H1 (cell line): ENCODE results near the gene RBFOX1. TPM values are rescaled to one million over a fixed set of nuclear protein-coding genes. Genes with fewer than 3 reads are reported as not detected.

ENCODE experiments used
- CTCF ChIA-PET: fragments of 300-600 bp; sonication (Branson Sonifier 250); formaldehyde crosslinking; loops from one replicate; lab custom pipeline; 2021; ENCODE audit not compliant: partially characterized antibody; lab: Charles Lee
- POLR2A ChIA-PET: fragments of 300-600 bp; sonication (Branson Sonifier 250); formaldehyde crosslinking; loops from one replicate; lab custom pipeline; 2021; ENCODE audit warnings: inconsistent platforms; ENCODE audit not compliant: partially characterized antibody; lab: Charles Lee
- DNase-seq, 2 experiments: peaks; one replicate each; pipeline versions ENCODE4 v3.0.0 to v3.0.0-alpha.2; 2010 to 2022; ENCODE audit warnings: low spot score in 2 of 2, low read depth in 1 of 2, mixed read lengths in 1 of 2
- FAIRE-seq: peaks from 2 replicates; lab custom pipeline; 2011; peaks lifted over from hg19 to GRCh38; lab: Jason Lieb, UNC
- H2AFZ ChIP-seq: 2 replicates; pipeline ENCODE4 v1.8.1; 2012; ENCODE audit warnings: low read length, inconsistent platforms
- H2AK5ac ChIP-seq: 2 replicates; pipeline ENCODE4 v1.6.1; 2013; ENCODE audit warnings: low read depth, low read length
- H2BK120ac ChIP-seq: replicated peaks from 2 replicates; pipeline ENCODE3; 2013; ENCODE audit warnings: low read depth, low read length, inconsistent platforms
- H2BK12ac ChIP-seq: 2 replicates; pipeline ENCODE4 v1.6.1; 2013; ENCODE audit warnings: low read depth, low read length
- H2BK15ac ChIP-seq: 2 replicates; pipeline ENCODE4 v1.6.1; 2013; ENCODE audit warnings: low read length
- H2BK20ac ChIP-seq: 2 replicates; pipeline ENCODE4 v1.6.1; 2013; ENCODE audit warnings: low read length
- H2BK5ac ChIP-seq: 2 replicates; pipeline ENCODE4 v1.6.1; 2013; ENCODE audit warnings: low read depth, low read length
- H3K14ac ChIP-seq: 2 replicates; pipeline ENCODE4 v1.6.1; 2013; ENCODE audit warnings: inconsistent platforms; ENCODE audit not compliant: insufficient read length
- H3K18ac ChIP-seq: 2 replicates; pipeline ENCODE4 v1.6.1; 2013; ENCODE audit warnings: low read length; ENCODE audit errors: extremely low read depth
- H3K23ac ChIP-seq: 2 replicates; pipeline ENCODE4 v1.6.1; 2013; ENCODE audit warnings: inconsistent platforms; ENCODE audit not compliant: insufficient read length
- H3K23me2 ChIP-seq: 2 replicates; pipeline ENCODE4 v1.6.1; 2013; ENCODE audit warnings: low read depth, low read length
- H3K27ac ChIP-seq: 2 replicates; pipeline ENCODE4 v1.6.1; 2011; ENCODE audit warnings: low read depth, low read length, inconsistent platforms
- H3K27me3 ChIP-seq, 4 experiments: replicated peaks in 1 of 4; 1 replicate in 1 of 4; 2 replicates in 3 of 4; pipeline versions ENCODE4 v1.6.1 to v1.8.1; 2011 to 2013; ENCODE audit warnings: low read length in 3 of 4, mild to moderate bottlenecking in 3 of 4, inconsistent platforms in 2 of 4, mixed read lengths in 2 of 4, moderate library complexity in 1 of 4; ENCODE audit not compliant: control insufficient read depth in 3 of 4, insufficient read depth in 3 of 4; ENCODE audit errors: extremely low read depth in 1 of 4
- H3K36me3 ChIP-seq, 4 experiments: 2 replicates each; pipeline versions ENCODE4 v1.6.1 to v1.8.1; 2011 to 2013; ENCODE audit warnings: mild to moderate bottlenecking in 4 of 4, low read length in 3 of 4, moderate library complexity in 2 of 4, control low read depth in 1 of 4, inconsistent platforms in 1 of 4; ENCODE audit not compliant: insufficient read depth in 4 of 4, control insufficient read depth in 2 of 4
- H3K4ac ChIP-seq: replicated peaks from 2 replicates; pipeline ENCODE3; 2013; ENCODE audit warnings: low read length, low read depth, mixed read lengths, inconsistent platforms; ENCODE audit not compliant: insufficient read length
- H3K4me1 ChIP-seq, 4 experiments: replicated peaks in 1 of 4; 1 replicate in 1 of 4; 2 replicates in 3 of 4; pipeline versions ENCODE4 v1.6.1 to v1.8.1; 2011 to 2013; ENCODE audit warnings: low read length in 3 of 4, inconsistent platforms in 2 of 4, mixed read lengths in 1 of 4; ENCODE audit not compliant: insufficient read depth in 4 of 4, control insufficient read depth in 3 of 4
- H3K4me2 ChIP-seq, 2 experiments: 2 replicates each; pipeline versions ENCODE4 v1.6.1 to v1.8.1; 2011 to 2013; ENCODE audit warnings: low read depth in 2 of 2, low read length in 2 of 2, control low read depth in 1 of 2, inconsistent platforms in 1 of 2, mild to moderate bottlenecking in 1 of 2; ENCODE audit not compliant: insufficient read depth in 1 of 2
- H3K4me3 ChIP-seq, 4 experiments: fragments of 200-600, 300-600 bp in 1 of 4; sonication (generic), shearing (Covaris generic), sonication (Bioruptor Twin) in 1 of 4; 2 replicates each; pipeline versions ENCODE4 v1.5.1 to v1.8.1; 2011 to 2016; ENCODE audit warnings: low read length in 4 of 4, low read depth in 3 of 4, control low read depth in 2 of 4, inconsistent platforms in 2 of 4, mild to moderate bottlenecking in 2 of 4, mixed read lengths in 1 of 4, moderate library complexity in 1 of 4; ENCODE audit not compliant: insufficient read depth in 2 of 4; ENCODE audit errors: extremely low read depth in 1 of 4
- H3K56ac ChIP-seq: replicated peaks from 2 replicates; pipeline ENCODE3; 2013; ENCODE audit warnings: low read depth, mild to moderate bottlenecking, mixed read lengths, low read length, inconsistent platforms; ENCODE audit not compliant: insufficient read length
- H3K79me1 ChIP-seq: 2 replicates; pipeline ENCODE4 v1.6.1; 2013; ENCODE audit warnings: low read depth, low read length, control low read depth
- H3K79me2 ChIP-seq, 2 experiments: 2 replicates each; pipeline versions ENCODE4 v1.6.1 to v1.8.1; 2012 to 2013; ENCODE audit warnings: low read length in 2 of 2, mild to moderate bottlenecking in 2 of 2, inconsistent platforms in 1 of 2; ENCODE audit not compliant: insufficient read depth in 2 of 2, control insufficient read depth in 1 of 2
- H3K9ac ChIP-seq, 4 experiments: replicated peaks in 1 of 4; 1 replicate in 1 of 4; 2 replicates in 3 of 4; pipeline versions ENCODE4 v1.6.1 to v1.8.1; 2011 to 2013; ENCODE audit warnings: low read depth in 3 of 4, low read length in 3 of 4, control low read depth in 2 of 4, mild to moderate bottlenecking in 2 of 4, moderate library complexity in 2 of 4, inconsistent platforms in 1 of 4; ENCODE audit errors: extremely low read depth in 1 of 4
- H3K9me3 ChIP-seq, 2 experiments: 2 replicates each; pipeline versions ENCODE4 v1.6.1 to v1.8.1; 2012 to 2013; ENCODE audit warnings: mild to moderate bottlenecking in 2 of 2, moderate library complexity in 2 of 2, control low read depth in 1 of 2, inconsistent platforms in 1 of 2, low read depth in 1 of 2, low read length in 1 of 2, mixed read lengths in 1 of 2; ENCODE audit not compliant: insufficient read depth in 2 of 2
- H4K20me1 ChIP-seq, 2 experiments: replicated peaks in 1 of 2; 2 replicates each; pipeline versions ENCODE3 to v1.8.1; 2011 to 2013; ENCODE audit warnings: inconsistent platforms in 2 of 2, low read length in 2 of 2, mild to moderate bottlenecking in 1 of 2; ENCODE audit not compliant: insufficient read depth in 2 of 2, control insufficient read depth in 1 of 2
- H4K5ac ChIP-seq: 2 replicates; pipeline ENCODE4 v1.6.1; 2013; ENCODE audit warnings: low read length, low read depth, mixed read lengths, inconsistent platforms; ENCODE audit not compliant: insufficient read length
- H4K8ac ChIP-seq: 2 replicates; pipeline ENCODE4 v1.8.0; 2013; ENCODE audit warnings: mild to moderate bottlenecking, moderate library complexity, low read length, inconsistent platforms; ENCODE audit not compliant: insufficient read depth; ENCODE audit errors: extremely low read depth
- H4K91ac ChIP-seq: replicated peaks from 2 replicates; pipeline ENCODE3; 2013; ENCODE audit warnings: low read length, mixed read lengths, inconsistent platforms; ENCODE audit not compliant: insufficient read length
- CEBPB ChIP-seq: IDR thresholded peaks from 2 replicates; pipeline ENCODE4 v1.6.1; 2012; ENCODE audit warnings: low read depth, low read length
- EP300 ChIP-seq, 2 experiments: IDR thresholded peaks; 1 replicate in 1 of 2; 2 replicates in 1 of 2; pipeline ENCODE4 v1.6.1; 2011 to 2012; ENCODE audit warnings: low read depth in 2 of 2, low read length in 2 of 2, mild to moderate bottlenecking in 2 of 2, borderline replicate concordance in 1 of 2, inconsistent platforms in 1 of 2, moderate library complexity in 1 of 2
- WGBS, 2 experiments: shearing (Covaris generic) in 1 of 2; methylation state at CpG; one replicate each; pipeline versions ENCODE4 v1.1.6 to v1.1.7; 2013 to 2015; ENCODE audit warnings: low lambda C conversion rate in 2 of 2, mixed read lengths in 2 of 2, inconsistent platforms in 1 of 2, low coverage in 1 of 2, missing lambda C conversion rate in 1 of 2; ENCODE audit not compliant: insufficient replicate concordance in 2 of 2, insufficient coverage in 1 of 2, insufficient read length in 1 of 2; ENCODE audit errors: extremely low coverage in 1 of 2, missing lambda C conversion rate in 1 of 2; 5-methylcytosine and 5-hydroxymethylcytosine counted together
- polyA plus RNA-seq, 7 experiments: library from polyadenylated mRNA; depleted of rRNA in 3 of 7; stranded (reverse) in 5 of 7; unstranded in 2 of 7; fragments of >200 nt in 5 of 7; fragments of 200-250 nt in 2 of 7; gene quantifications; 1 replicate in 5 of 7; 2 replicates in 1 of 7; 4 replicates in 1 of 7; pipeline versions ENCODE4 v1.2.1 to v1.2.3, GENCODE V29; 2011 to 2013; ENCODE audit warnings: missing spikeins in 2 of 7, mixed read lengths in 2 of 7
- total RNA-seq: library from RNA; stranded (reverse); fragmentation: NEBNext Ultra II Directional; extraction: Animal tissue kit (Norgen Biotek cat#: 25700); gene quantifications from 2 replicates; pipeline ENCODE4 v1.2.1, GENCODE V29; 2021

The RBFOX1 gene
- total and polyA plus RNA-seq, 2 of the 8 experiments (the other 6 are each of a cell fraction or from before 2014, with no cell fraction given), result 1.7 to 2.8 TPM

DNA sequence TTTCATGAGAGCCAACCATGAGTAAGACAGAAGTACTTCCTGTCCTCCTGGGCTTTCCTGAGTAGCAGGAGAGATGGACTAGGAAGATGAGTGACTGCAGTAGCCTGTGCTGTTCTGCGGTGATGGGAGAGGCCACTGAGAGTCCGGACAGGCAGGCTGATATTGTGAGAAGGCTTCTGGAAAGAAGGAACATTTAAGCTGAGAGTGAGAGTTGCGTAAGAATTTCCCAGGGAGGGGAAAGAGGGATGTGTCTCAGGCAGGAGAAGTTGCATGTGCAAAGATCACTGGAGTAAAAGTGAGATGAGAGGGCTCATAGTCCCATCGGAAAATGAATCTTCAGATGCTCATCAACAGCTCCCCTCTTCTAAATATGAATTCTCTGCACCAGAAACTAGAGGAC is 258.3 kb downstream of the RBFOX1 start:
- CTCF ChIA-PET, result interaction anchor here (0.6 kb wide), 2 partner anchors 241 to 325 kb away, joined by 3 read pairs; no protein-coding TSS in a partner anchor
- no peak overlapping the region for H2AFZ ChIP-seq
- no peaks in the 10 kb centered on the region for H3K9me3 ChIP-seq
- 98% methylated on average over 4 of the region's 4 CpGs; no CpG with 5 or more reads in 1 of the 2 experiments for WGBS, 2 experiments
- H2AK5ac ChIP-seq, result no peak overlapping the region
- H3K56ac ChIP-seq, result no peak overlapping the region
- no peak overlapping the region for H3K4me3 ChIP-seq
- H4K5ac ChIP-seq, result no peak overlapping the region
- H3K23ac ChIP-seq, result no peak overlapping the region
- no peak overlapping the region for H2BK120ac ChIP-seq
- no peaks in the 10 kb centered on the region for H3K23me2 ChIP-seq
- H3K27me3 ChIP-seq, result no peaks in the 10 kb centered on the region
- H4K91ac ChIP-seq, result no peak overlapping the region
- H3K79me2 ChIP-seq, result no peaks in the 10 kb centered on the region
- H4K8ac ChIP-seq, result no peak overlapping the region
- H3K4ac ChIP-seq, result no peak overlapping the region
- H3K36me3 ChIP-seq, result no peaks in the 10 kb centered on the region
- H3K4me2 ChIP-seq, result no peak overlapping the region
- no peak for TF ChIP-seq EP300 (IDR thresholded peaks at IDR 0.05; ENCODE audit: borderline replicate concordance in 1 of 2, low read depth in 2 of 2, low read length in 2 of 2)
- TF ChIP-seq CEBPB, result peak; percentile 78
- no peak overlapping the region for H3K14ac ChIP-seq
- FAIRE-seq (no peak), DNase-seq (no peak)
- H2BK15ac ChIP-seq, result no peak overlapping the region
- no peaks in the 10 kb centered on the region for H4K20me1 ChIP-seq
- H3K27ac ChIP-seq, result no peak overlapping the region
- POLR2A ChIA-PET, result no interaction called here
- H3K18ac ChIP-seq, result no peak overlapping the region
- H3K79me1 ChIP-seq, result no peaks in the 10 kb centered on the region
- H2BK5ac ChIP-seq, result no peak overlapping the region
- H3K4me1 ChIP-seq, result peaks cover 0 to 2% (median 0%) of the 10 kb centered on the region in 4 experiments; a peak in 1 of 7 replicates
- H3K9ac ChIP-seq, result no peak overlapping the region
- no peak overlapping the region for H2BK20ac ChIP-seq
- no peak overlapping the region for H2BK12ac ChIP-seq
